Prostate gland (tissue), 2 donors: Measurements from ENCODE around the gene ALOX5AP.

ENCODE experiments used
- POLR2A ChIP-seq: fragments of 450-650 bp; IDR thresholded peaks from one replicate; pipeline ENCODE4 v1.6.1; 2016; ENCODE audit warnings: antibody characterized with exemption, mild to moderate bottlenecking
- TF ChIP-seq, protein P1 (sequence below), 4 experiments: fragments of 200-600 bp in 2 of 4; fragments of 450-650 bp in 2 of 4; sonication (generic) in 2 of 4; IDR thresholded peaks; 1 replicate in 3 of 4; 2 replicates in 1 of 4; pipeline ENCODE4 v1.5.1; 2016 to 2019; ENCODE audit warnings: antibody characterized with exemption in 4 of 4, mild to moderate bottlenecking in 2 of 4, moderate library complexity in 2 of 4

DNA sequence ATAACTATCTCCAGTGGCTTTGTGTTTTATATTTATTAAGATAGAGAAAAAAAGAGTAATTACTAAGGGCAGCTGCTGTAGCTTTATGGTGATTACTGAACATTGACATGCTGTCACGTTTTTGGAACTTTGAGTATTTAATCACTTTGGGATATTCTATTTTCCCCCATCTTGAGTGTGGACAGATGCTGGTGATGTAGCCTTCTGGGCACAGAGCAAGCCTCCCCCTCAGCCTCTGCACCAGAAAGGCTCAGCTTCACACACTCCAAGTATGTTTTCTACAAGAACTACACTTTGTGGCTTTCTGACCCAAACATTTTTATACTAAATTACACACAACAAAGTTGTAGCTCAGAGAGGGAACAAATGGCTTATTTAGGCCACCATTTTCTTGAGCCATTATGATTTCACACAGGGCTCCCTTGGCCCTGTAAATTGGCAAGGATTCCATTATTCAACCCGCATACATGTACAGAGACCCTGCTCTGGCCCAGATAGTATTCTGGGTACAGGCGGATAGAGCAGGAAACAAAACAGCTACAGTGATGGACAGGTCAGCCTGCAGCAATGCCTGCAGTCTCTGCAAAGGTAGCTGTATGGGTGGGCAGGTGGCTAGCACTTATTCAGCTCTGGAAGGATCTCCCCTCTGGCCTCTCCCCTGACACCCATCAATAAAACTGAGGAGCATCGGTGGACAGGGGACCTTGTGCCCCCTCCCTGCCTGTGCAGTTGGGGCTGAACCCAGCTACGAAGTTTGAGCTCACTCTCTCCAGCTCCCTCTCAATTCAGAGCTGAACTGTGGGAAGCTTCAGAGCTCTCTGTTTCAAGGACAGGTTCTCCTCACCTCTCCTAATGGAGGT, 1.3 kb downstream of the ALOX5AP start:
- TF ChIP-seq, protein P1, sequence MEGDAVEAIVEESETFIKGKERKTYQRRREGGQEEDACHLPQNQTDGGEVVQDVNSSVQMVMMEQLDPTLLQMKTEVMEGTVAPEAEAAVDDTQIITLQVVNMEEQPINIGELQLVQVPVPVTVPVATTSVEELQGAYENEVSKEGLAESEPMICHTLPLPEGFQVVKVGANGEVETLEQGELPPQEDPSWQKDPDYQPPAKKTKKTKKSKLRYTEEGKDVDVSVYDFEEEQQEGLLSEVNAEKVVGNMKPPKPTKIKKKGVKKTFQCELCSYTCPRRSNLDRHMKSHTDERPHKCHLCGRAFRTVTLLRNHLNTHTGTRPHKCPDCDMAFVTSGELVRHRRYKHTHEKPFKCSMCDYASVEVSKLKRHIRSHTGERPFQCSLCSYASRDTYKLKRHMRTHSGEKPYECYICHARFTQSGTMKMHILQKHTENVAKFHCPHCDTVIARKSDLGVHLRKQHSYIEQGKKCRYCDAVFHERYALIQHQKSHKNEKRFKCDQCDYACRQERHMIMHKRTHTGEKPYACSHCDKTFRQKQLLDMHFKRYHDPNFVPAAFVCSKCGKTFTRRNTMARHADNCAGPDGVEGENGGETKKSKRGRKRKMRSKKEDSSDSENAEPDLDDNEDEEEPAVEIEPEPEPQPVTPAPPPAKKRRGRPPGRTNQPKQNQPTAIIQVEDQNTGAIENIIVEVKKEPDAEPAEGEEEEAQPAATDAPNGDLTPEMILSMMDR (IDR thresholded peaks at IDR 0.05), result no peak
- no peak for TF ChIP-seq POLR2A
